GM18870 (cell line): ENCODE data around the gene SNRNP40.

Experiments used
- ATAC-seq: cut with Tn5 transposase; IDR thresholded peaks from one replicate; pipeline ENCODE4 v1.9.1; 2021; ENCODE audit warnings: moderate library complexity; ENCODE audit not compliant: unreplicated experiment

The SNRNP40 gene

DNA sequence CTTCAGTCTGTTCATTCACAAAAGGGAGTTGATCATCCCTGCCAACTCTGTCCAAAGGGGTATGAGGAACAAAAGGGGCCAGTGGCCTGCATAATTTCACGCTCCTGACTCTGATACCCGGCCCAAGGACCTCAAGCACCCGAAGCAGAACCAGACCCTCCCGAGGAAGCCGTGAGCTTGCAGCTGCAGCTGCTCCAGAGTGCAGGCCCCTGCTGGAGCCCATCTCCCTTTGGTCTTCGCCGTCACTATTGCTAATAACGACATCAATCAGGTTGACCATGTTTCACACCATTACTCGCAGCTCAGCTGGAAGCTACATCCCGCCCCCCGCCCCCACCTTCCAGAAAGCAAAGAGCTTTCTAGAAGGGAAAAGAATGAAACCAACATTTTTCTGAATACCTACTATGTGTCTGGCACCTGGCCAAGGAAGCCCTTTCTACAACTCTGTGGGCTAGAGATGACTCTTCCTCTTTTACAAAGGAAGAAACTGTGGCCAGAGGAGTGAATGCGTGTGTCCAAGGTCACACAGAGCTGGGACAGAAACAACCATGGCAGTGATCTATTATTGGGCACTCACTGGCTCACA is 62.4 kb downstream of the SNRNP40 start:
- ATAC-seq = no peak

DNA sequence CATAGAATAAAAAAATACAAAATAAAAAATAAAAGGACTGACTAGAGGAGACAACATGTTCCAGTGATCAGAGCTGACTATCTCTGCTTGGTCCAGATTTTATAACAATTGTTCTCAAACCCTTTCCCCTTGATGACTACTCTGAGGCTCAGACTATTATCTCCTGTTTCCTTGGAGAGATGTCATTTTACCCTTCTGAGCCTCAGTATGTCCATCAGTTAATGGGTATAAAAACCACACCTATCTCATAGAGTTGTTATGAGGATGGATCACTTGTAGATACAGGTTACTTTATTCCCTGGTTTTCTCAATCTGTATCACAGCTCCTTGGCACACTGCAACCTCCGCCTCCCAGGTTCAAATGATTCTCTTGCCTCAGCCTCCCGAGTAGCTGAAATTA is 63.9 kb downstream of the SNRNP40 start:
- ATAC-seq = no peak

DNA sequence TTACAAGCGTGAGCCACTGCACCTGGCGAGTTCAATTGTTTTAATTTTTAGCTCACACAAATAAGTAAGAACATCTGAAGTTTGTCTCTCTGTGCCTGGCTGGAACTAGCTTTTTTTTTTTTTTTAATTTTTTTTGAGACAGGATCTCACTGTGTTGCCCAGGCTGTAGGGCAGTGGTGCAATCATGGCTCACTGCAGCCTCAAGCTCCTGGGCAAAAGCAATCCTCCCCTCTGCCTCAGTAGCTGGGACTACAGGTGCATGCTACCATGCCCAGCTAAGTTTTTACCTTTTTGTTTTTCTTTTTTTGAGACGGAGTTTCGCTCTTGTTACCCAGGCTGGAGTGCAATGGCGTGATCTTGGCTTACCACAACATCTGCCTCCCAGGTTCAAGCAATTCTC is 64.8 kb downstream of the SNRNP40 start:
- ATAC-seq = no peak

DNA sequence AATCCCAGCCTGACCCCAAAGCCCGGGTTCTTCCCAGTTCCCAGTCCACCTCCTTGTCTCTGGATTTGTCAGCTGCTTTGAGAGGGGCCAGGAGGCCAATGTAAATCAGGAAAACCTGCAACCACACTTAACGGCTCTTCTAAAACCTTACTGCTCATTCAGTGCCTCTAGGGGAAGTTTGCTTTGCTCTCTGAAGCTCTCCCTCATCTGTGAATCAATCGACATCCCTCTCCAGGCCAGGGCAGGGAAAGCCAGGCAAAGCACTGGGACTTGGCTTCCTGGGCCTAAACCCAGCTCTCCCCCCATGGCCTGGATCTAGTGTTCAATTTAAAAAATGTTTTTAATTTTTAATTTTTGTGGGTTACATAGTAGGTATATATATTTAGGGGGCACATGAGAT is 66.2 kb downstream of the SNRNP40 start:
- no peak for ATAC-seq

DNA sequence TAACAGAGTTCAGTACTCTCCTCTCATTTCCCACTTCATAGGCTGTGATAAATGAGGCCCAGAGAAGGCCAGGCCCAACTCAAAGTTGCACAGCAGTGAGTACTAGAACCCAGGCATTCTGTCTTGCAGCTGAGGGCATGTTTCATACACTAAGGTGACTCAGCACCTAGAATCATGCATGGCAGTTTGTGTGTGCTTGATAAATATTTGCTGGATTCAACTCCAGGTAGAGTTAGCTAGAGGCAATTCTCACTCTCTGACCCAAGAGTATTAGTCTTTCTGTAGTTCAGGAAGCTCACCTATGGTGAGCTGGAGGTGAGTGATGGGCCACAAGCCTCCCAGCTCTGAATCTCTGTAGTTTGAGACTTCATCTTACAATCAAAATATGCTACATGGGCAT is 67.6 kb downstream of the SNRNP40 start:
- ATAC-seq = no peak

DNA sequence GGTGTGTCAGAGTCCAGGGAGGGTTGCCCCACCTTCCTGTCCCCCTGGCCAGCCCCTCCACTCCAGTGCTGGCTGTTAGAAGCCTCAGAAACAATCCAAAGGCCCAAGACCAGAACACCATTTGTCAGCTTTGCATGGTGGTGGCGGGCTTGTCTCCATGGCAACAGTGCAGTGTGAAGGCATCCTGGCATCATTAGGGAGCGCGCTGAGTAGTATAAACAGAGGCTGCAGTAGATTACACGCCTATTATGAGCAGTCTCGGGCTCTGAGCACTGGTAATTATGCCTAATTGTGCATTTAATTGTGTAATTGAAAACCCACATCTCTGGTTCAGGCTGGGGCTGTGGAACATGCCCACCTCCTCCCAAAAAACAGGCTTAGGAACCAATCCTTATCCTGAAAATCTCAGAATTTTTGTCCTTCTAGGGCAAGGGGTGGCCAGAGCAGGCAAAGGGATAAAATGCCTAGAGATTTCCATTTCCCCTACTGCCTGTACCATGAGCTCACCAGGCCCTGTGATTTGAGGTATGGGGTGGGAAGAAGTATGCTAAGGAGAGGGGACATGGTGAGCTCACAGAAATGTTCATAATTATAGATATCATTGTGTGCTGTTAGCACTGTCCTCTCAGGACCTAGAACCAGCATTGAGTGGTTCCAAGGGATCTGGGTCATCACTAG is 68.6 kb downstream of the SNRNP40 start:
- no peak for ATAC-seq

DNA sequence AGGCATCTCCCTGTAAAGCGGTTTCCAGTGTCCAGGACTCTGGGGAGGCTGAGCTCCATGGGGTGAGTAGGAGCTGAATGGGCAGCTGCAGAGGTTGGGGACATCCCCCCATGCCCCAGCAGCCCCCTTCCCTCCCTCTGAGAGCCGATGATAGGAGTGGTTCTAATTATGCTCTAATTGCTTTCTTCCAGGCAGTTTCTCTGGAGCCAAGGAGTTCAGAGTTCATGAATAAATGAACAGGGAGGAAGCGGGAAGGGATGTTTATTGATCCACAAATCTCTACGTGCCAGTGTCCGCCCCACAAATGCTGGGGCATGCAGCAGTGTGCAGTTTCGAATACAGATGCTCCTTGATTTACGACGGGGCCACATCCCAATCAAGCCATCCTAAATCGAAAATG is 72.5 kb downstream of the SNRNP40 start:
- no peak for ATAC-seq

DNA sequence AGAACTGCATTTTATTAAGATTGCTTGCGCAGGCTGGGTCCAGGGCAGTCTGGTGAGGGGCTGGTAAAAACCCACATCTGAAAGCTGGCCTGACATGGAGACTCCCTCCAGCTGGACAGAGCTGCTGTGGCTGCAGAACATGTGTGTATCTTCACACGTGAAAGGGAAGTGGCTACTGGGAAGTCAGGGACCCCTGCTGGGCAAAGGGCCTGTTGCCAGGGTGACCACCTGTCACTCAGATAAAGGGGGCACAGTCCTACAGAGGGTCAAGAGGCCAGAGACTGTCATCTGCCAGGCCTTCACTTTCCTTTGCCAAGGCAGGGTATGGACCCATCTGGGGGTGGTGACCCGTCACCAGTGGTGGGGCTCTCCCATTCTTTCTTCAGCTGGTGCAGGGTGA is 74.4 kb downstream of the SNRNP40 start:
- ATAC-seq = no peak

DNA sequence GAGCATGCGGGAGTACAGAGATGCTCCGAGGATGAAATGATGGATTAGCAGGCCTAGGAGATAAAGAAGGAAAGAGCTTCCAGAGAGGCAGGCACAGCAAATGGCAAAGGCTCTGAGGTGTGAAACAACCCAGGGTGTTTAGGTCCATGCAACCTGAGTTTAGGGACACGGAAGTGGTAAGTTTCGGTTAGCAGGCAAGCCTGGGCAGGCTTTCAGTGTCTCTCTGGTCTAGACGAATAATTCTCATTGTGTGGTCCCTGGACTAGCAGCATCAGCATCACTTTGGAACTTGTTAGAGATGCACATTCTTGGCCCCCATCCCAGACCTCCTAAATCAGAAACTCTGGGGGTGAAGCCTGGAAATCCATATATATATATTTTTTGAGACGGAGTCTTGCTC is 75.5 kb downstream of the SNRNP40 start:
- ATAC-seq = no peak

DNA sequence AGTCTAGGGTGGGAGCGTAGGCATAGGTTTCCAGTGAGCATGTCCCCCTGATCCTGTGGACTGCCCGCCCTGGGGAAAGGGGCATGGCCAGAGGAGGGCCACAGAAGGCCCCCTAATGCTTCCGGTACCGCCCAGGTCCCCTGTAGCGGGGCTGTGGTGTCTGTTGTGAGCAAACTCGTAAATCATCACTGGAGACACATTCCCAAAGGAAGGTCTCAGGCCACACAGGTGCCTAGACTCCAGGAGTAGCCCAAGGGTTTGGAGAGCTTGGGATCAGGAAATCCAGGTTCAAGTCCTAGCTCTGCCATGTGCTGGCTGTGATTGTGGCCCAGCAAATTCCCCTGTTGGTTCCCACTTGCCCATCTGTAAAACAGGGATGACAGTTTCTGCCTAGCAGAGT is 77.1 kb downstream of the SNRNP40 start:
- no peak for ATAC-seq

DNA sequence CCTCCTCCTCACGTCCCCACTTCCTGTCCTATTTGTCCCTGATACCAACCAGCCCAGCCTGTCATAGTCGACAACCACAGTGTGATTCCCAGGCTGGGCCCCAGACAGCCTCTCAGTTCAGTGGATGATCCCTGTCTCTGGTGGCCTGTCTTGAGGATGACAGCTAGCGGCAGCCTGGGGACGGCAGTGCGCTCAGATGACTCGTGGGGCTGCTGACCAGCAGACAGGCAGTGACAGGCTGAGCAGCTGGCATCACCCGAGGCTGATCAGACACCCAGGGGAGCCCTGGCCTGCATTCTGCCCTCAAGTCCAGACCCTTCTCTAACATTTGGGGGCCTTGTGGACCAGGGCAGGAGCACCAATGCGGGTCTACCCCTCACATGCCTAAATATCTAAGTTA is 77.9 kb downstream of the SNRNP40 start:
- no peak for ATAC-seq

DNA sequence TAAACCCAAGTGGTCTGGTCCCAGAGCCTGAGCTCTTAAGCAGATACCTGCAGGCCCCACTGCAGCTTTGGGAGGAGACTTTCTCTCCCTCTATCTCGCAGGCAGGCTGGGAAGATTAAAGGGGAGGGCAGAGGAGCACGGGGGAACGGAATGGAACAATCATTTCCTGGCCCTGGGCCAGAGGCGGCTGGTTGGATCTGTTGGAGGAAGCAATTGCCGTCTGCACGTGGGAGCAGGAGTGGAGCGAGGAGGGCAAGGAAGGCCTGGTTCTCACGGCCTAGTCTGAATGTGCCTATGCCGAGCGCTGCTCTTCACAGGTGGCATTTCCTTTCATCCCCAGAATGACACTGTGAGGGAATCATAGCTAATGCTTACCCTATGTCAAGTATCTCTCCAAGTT is 80.6 kb downstream of the SNRNP40 start:
- ATAC-seq = no peak

DNA sequence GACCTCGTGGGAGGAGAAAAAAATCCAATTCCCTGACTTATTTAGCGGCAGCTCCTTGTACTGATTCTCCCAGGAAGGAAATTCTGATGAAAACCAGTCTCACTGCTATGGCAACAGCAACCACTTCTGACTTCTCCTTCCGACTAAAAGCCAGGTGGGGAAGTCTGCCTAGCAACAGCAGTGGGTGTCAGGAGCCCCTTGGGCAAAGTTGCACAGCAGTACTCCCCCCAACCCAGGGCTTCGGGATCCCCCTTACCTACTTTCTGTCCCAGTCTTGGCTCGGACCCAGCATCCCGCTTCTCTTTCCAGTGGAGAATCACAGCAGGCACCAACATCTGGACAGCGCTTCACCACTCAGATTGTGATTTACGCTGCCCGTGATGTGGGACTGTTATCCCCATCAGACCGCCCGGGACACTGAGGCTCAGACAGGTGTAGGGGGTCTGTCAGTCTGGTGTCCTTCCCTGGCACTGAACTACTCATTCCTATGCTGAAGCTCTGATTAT is 81.5 kb downstream of the SNRNP40 start:
- ATAC-seq = no peak

DNA sequence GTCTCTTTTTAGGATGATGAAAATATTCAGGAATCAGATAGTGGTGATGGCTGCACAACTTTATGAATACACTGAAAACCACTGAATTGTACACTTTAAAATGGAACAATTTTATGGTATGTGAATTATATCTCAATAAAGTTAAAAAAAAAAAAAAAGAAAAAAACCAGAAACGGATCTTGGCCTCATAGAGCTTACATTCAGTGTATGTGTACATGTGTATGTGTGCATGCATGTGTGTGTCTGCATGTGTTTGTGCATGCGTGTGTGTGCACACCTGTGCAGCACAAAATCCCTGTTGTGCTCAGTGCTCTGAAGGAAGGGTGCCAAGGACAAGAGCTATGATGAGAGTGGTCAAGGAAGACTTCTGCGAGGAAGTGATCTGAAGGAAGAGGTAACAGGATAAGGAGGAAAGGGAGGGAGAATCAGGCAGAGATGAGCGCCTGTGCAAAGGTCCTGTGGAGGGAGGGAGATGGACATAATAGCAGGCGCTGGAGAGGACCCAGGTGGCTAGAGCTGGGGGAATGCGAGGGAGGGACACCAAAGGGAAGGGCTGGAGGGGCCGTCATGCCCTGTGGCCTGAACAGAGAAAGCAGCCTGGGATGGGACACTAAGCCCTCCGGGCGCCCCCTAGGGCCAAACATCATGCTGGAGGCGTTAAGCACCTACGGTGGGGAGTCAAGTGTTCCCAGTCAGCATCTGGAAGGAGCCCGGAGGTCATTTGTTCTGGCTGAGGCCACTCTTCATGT is 82.1 kb downstream of the SNRNP40 start:
- ATAC-seq = no peak
